ENCODE data around the gene CLGN.
A peak's percentile ranks its signal among the peaks of the same experiment; 100 is the strongest.

The CLGN gene

GRCh38 chr4:140373328-140374129 is 53.9 kb downstream of the CLGN start, which contains the start of gene SCOC:
SCOC (plus strand) TSS chr4:140373646; CDS start chr4:140379171, 5,525 bp downstream.
- peak; percentile 98 for DNase-seq

GRCh38 chr4:140372751-140373327 is 54.6 kb downstream of the CLGN start:
- peak; percentile 42 for DNase-seq

- no peak for DNase-seq
Measured at GRCh38 chr4:140368686-140369085, 58.8 kb downstream of the CLGN start.

- no peak for DNase-seq
Measured at GRCh38 chr4:140367738-140368137, 59.7 kb downstream of the CLGN start.

GRCh38 chr4:140363558-140363957 is 63.9 kb downstream of the CLGN start:
- DNase-seq: no peak

- DNase-seq: no peak
Measured at GRCh38 chr4:140363051-140363450, 64.4 kb downstream of the CLGN start.

- no peak for DNase-seq
Measured at GRCh38 chr4:140361099-140361498, 66.3 kb downstream of the CLGN start.

GRCh38 chr4:140359562-140360427 is 67.7 kb downstream of the CLGN start:
- peak; percentile 72 for DNase-seq

- DNase-seq: no peak
Measured at GRCh38 chr4:140358281-140358680, 69.2 kb downstream of the CLGN start.

GRCh38 chr4:140357868-140358267 is 69.6 kb downstream of the CLGN start:
- DNase-seq: no peak

- DNase-seq: no peak
Measured at GRCh38 chr4:140355288-140355687, 72.2 kb downstream of the CLGN start.

- DNase-seq: no peak
Measured at GRCh38 chr4:140353786-140354185, 73.7 kb downstream of the CLGN start.

GRCh38 chr4:140351093-140352075 is 76.1 kb downstream of the CLGN start:
- DNase-seq: no peak

- DNase-seq: no peak
Measured at GRCh38 chr4:140349816-140350215, 77.6 kb downstream of the CLGN start.

GRCh38 chr4:140346136-140346535 is 81.3 kb downstream of the CLGN start:
- no peak for DNase-seq

- no peak for DNase-seq
Measured at GRCh38 chr4:140344621-140345020, 82.8 kb downstream of the CLGN start.

- no peak for DNase-seq
Measured at GRCh38 chr4:140344101-140344500, 83.3 kb downstream of the CLGN start.

GRCh38 chr4:140343303-140343702 is 84.1 kb downstream of the CLGN start:
- no peak for DNase-seq

GRCh38 chr4:140342620-140343019 is 84.8 kb downstream of the CLGN start:
- DNase-seq: no peak
